HG03521 (cell line): Measurements from ENCODE around the gene POLK.
"Not testable (repeated sequence)": the region's sequence is repeated elsewhere in the genome, so short reads cannot be mapped to it uniquely, and the experiment has no call there.

Experiments
- ATAC-seq: cut with Tn5 transposase; IDR thresholded peaks from one replicate; pipeline ENCODE4 v1.9.1; 2021; ENCODE audit warnings: mild to moderate bottlenecking, moderate library complexity; ENCODE audit not compliant: unreplicated experiment

POLK gene

DNA sequence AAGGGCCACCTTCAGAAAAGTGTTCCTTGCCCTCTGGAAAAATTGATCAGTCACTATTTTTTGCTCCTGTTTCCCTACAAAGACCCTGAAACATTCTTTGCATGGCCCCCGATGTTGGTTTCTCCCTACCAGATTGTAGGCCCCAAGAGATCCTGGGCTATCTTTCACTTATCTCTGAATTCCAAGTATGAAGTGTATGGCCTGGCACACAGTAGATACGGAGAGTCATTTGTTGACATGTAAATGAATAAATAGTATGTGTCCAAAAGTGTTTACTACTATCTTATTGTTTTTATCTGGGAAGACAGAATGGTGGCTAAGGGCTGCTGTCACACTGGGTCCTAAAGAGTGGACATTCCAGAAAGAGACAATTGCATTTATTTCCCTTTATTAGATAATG lies 92.1 kb downstream of the POLK start:
- ATAC-seq = no peak

DNA sequence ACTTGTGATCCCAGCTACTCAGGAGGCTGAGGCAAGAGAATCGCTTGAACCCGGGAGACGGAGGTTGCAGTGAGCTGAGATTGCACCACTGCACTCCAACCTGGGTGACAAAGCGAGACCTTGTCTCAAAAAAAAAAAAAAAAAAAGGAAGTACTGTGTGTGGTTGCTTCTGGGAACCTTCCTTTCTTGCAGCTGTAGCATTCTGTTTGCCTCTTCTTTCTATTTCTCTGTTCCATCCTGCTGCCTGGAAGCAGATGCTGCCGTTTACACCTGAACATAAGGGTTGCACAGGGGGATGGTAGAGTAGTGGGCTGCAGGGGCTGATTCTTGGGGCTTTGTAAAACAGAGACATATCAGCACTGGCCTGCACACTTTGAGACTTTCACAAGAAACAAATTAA lies 95.7 kb downstream of the POLK start:
- not testable (repeated sequence) for ATAC-seq

DNA sequence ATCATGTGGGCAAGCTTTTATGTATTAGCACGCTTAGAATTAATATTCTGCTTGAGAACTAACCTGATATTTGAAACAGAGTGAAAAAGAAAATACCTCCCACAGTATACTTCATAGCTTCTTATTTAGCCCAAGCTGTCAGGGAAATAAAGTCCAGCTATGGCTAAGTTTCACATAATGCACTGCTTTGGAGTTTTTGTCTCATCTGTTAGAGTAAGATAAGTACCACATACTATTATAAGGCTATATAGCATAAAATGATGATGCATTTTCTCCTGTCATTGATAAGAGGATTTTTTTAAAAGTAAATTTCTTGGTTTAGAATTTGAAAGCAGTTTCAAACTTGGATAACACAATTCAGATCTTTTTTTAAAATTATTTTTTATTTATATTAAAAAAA lies 97.2 kb downstream of the POLK start:
- no peak for ATAC-seq

DNA sequence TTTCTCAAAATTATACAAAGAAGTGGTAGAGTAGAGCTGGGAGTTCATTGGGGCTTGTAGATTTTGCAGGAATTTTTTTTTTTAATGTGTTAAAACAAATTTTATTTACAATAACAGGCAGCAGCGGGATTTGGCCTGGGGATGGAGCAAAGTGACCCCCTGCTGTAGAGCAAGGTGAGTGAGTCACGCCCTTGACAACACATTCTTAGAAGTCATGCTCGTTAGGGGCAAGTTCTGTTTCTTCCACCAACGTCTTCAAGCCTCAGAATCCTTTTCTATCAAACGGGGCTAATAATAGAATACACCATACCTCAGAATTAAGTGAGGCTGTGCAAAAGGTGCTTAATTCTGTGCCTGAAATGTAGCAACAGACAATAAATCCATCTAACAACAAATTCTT lies 98.5 kb downstream of the POLK start:
- ATAC-seq = no peak

DNA sequence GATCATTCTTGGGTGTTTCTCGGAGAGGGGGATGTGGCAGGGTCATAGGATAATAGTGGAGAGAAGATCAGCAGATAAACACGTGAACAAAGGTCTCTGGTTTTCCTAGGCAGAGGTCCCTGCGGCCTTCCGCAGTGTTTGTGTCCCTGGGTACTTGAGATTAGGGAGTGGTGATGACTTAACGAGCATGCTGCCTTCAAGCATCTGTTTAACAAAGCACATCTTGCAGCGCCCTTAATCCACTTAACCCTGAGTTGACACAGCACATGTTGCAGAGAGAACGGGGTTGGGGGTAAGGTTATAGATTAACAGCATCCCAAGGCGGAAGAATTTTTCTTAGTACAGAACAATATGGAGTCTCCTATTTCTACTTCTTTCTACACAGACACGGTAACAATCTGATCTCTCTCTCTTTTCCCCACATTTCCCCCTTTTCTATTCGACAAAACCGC lies 99.2 kb downstream of the POLK start:
- ATAC-seq = not testable (repeated sequence)

DNA sequence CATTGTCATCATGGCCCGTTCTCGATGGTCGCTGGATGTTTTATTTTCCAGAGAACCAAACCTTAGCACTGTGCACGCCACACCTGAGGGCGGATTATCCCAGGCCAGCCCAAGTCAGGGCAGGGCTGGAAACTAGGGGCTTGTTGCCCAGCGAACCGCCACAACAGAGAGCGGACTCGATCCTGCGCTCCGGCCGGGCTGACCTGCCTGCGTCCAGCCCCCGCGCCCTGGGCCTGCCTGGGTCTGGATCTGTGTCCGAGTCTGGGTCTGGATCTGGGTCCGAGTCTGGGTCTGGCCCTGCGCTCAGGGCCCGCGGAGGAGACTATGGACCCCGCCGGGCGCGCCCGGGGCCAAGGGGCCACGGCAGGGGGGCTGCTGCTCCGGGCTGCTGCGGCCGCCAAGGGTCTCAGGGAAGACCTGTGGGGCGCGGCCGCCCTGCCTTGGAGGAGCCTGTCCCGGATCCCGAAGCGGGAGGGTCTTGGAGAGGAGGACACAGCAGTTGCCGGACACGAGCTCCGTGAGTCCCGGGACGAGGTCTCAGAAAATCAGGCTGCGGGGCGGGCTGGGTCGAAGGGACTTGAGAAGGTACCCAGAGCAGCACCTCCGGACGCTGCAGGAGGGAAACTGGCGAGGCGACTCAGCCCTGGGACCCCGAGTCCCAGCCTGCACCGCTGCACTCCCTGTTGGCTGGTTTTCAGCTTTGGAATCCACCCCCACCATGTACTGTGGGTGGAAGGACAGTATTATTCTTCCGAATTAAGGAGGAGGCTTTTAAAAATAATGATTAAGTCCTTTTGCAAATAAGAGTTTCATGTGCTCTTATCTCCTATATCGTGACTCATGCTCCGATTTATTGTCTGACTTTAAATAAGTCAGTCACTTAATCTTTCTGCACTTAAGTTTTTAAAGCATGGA lies 99.9 kb downstream of the POLK start, which contains the start of gene ANKDD1B:
Gene ANKDD1B, plus strand, starts transcription at position 143 of the 915 bp plus-strand sequence. Its CDS starts 182 bp downstream, at position 325.
- no peak for ATAC-seq

DNA sequence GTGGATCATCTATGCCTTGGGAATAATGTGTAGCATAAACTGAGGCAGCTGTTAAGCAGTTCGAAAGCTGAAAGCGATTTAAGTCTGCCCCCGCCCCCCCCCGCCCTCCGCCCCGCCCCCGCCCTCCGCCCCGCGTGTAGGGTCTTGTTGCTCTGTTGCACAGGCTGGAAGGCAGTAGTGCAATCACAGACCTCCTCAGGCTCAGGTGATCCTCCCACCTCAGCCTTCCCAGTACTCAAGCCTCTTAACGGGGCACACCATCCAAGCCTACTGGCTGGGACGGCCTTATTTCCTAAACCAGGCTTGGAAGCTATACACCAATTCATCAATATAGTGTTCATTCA lies 100.5 kb downstream of the POLK start:
- no peak for ATAC-seq

DNA sequence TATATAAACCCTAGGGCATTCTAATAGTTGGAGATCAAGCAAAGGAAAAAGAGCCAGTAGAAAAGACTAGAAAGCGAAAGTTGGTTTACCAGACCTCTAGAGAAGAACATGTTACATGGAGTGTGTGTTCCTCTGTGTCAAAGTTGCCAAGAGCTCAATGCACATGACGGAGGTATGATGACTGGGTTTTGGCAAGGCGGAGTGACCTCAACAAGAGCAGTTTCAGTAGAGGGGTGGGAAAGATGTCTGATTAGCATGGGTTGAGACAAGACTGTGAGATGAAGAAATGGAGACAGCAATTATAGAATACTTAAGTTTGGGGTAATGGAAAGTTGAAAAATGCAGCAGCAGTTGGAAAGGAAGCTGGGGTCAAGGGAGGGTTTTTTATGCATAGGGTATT lies 101.2 kb downstream of the POLK start:
- ATAC-seq = no peak

DNA sequence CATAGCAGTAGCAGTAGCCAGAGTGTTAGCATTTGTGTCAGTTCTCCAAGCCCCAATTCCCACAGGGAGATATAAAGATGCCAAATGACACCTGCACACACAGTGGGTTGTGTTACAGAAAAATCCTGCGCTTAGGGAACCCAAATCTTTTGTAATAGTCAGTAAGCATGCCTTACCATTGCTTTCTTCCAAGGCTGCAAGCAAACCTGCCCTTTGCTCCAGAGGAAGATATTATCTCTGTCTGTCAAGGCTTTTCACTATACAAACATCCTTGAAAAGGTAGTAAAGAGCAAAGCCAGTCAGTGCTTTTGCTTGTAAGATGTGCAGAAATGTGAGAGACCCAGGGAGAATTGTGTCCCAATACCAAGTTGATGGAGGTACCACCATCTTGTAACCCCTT lies 102.5 kb downstream of the POLK start:
- ATAC-seq = no peak

DNA sequence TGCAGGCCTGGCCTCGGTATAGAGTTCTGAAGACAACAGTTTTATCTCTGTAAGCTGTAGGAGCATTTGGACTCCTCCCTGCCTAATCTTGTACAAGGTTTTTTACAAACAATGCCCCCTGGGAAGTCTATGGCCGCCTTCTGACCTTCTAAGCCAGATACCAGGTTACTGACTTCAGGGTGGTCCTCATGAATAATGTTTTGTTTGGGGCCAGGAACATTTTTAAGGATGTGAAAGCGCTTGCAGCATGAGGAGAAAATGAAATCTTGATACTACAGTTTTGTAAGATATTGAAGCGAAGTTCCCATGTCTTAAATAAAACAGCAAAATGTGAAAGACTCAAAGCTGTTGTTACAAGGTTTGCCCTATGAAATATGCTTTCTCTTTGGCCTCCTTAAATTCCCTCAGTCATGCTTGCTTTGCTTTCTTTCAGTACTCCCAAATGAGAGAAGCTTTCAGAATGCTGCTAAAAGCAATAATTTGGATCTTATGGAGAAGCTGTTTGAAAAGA lies 104.7 kb downstream of the POLK start:
- no peak for ATAC-seq

DNA sequence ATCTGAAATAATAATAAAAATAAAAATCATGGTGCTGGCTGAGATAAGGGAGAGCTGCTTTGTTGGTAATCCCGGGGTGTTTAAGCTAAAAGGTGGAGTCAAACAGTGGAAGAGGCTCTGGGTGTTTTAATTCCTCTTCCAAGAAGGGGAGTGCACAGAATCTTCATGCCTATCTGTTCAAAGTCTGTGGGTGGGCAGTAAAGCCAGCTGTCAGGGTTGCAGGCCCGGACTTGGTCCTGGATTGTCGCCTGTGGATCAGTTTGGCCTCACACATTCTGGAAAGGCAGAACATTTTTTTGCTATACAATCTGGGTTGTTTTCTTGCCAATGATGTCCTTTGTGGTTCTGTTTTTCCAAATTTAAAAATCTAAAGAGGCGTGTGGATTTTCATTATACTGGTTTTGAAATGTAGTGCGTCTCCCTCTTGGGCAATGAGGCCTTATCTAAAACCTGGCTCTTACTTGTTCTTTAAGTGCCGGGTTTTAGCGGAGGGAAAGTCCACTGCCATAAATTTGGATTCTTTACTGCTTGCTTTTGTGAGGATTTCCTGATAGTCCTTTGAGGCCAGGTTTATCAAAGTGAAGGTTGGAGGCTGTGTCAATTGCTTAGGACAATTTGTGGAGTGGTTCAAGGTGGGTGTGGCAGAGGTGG lies 105.4 kb downstream of the POLK start:
- ATAC-seq = no peak

DNA sequence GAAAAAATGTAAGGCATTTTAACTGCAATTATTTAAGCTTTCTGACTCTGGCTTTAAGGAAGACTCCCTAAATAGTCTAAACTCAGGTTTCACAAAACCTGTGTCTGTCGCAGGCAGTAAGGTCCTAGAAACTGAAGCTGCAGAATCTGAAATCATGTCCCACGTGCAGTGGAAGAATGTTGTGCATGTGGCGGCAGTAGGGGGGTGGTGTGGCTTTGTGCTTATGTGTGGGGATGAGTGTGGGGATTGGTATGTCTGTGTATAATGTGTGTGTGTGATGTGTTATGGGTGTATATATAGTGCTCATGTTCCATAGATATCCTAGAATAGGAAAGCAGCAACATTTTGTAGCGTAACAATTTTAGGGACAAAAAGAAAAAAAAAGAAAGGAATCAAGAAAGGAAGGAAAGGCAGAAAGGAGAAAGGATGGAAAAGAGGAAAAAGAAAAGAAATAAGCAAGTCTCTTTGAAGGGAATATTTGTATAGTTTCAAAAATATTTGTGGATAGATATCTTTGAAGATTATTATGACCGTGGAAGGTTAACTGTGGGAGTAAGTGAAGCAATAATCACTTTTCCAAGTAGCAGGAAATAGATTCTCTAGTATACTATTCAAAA lies 106.2 kb downstream of the POLK start:
- no peak for ATAC-seq

DNA sequence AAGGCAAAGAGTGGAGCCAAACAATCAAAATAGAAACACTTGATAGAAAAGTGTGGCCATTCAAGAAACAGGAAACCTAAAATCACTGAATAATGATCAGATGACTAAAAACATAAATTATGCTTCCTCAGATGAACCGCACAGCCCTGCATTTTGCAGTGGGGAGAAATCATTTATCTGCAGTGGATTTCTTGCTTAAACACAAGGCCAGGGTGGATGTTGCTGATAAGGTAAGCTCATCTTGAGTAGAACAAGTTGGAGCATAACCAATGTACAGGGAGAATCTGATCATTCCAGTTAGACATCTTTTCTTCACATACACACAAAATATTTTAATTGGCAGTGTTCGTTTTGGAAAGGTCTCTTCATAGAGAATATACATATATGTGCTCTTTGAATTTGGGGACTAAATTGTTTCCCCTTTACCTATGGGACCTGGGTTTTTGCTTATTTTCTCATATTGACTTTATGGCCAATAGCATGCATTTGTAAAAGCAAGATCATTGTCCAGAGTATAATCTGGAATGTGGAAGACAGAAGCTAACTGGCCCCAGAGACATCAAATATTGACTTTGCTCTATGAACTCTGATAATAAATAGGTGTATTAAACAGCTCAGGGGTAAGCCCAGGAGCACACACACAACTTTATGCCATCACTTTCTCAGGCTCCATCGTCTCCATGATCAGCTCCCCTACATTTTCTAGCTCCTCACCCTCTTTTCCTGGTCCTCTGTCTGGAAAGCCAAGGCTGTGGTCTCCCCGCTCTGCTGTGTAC lies 108.7 kb downstream of the POLK start:
- ATAC-seq = no peak

DNA sequence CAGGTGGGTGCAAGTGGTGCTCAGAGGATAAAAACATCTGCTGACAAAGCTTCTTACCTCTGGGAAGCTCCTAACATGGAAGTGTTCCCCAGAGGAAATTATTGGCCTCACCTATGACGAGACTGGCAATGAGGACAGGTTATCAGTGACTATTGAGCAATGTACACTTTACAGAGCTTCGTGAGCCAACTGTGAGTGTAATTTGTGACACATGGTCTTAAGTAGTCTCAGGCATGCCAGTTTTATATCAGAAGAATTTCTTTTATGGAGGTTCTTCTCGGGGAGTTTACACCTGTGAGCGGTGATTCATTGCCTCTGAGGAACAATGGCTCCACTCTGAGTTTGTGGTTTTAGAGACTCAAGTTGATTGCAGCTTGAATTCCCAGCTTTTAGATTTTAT lies 110.9 kb downstream of the POLK start:
- no peak for ATAC-seq

DNA sequence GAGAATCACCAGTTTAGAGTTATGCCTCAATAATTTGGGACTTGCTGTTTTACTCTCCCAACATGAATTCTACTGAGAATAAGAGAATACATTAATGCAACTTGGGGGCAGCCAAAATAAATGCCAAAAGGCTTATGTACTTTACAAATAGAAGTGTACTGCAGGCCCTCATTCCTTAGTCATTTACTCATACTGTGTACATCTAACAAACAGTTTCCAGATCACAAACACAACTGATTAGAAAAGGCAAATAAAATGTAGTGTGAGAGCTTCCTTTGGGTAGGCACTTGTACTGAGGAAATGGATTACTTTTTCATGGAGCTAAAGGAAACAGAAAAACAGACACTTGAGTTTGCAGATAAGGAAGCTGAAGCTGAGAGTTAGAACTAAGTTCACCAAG lies 112.2 kb downstream of the POLK start:
- ATAC-seq = no peak

DNA sequence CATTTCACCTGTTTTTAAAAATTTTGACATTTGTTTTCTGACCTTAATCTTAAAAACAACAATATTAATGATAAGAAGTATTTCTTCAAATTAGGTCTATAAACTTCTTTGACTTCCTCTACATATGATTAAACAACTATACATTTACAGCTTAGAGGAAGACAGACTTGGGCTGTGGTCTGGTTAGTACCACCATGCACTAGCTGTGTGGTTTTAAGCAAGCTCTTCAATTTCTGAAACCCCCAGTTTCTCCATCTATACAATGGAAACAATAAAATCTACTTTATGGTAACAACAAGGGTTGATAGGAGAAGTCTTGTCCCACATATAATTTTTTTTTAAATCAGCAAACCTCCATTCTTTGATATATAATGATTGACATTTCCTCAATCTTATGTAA lies 115.3 kb downstream of the POLK start:
- ATAC-seq = no peak

DNA sequence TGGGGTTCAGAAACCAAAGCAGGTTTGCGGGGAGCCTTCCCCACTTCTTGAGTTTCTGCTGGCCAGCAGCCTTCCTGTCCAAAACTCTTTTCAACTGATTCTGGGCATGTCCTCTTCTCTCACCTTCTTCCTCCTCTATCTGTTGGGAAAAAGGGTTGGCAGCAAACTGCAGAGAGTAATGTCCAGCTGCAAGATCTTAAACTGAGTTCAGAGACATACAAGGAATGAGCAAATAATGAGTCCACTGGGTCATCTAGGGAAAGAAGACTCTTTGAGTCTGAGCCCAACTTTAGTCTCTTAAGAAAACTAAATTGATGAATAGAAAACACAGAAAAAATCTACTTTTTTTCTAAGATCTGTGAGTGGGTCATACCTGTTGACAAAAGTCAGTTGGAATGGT lies 116.1 kb downstream of the POLK start:
- ATAC-seq = no peak

DNA sequence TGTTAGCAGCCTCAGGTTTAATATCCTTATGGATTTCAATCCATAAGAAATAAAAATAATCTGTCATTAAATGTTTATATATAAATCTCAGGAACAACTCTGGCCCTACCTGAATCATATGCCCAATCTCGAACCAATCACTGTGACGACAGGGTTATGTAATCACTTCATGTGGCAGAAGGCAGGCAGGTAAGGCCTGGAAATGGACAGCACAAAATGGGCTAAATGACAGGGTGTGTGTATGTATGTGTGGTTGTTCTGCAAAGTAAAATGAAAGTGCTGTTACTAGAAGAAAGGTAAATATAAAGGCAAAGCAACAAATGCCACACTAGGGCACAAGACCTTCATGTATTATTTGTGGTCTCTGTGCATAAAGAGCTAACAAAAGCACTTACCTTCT lies 119.2 kb downstream of the POLK start:
- no peak for ATAC-seq

DNA sequence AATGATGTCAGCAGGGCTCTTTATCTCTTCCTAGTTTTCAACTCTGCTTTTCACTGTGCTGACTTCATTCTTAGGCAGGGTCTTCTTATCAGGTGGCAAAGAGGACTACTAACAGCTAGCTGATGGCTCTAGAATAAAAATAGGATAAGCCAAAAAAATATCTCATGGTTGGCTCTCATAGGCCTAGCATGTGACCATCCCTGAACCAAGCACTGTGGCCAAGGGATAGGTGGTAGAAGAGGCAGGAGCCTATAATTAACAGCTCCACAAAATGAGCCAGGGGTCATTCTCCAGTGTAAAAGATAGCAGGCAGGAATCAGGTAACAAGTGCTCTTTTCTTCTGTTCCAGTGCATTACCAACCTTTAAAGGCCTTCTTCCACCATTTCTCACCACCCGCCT lies 120.6 kb downstream of the POLK start:
- no peak for ATAC-seq

DNA sequence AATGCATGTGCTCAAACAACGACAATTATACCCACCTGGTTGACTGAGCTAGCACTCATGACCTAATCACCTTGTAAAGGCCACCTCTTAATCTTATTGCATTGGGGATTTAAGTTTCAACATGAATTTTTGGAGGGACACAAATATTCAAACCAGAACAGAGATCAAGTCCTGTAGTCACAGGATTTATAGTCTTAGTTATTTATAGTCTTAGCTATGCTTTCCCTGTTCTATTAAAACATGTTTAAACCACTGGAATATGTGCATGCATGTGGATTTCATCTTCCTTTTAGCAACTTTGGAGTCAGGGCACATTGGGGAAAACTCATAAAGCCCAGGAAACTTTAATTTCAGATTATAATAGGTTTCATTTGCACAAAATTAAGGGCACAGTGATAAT lies 126.3 kb downstream of the POLK start:
- no peak for ATAC-seq
